ENCODE data around the gene RNF135.
"Not testable (repeated sequence)": the region's sequence is repeated elsewhere in the genome, so short reads cannot be mapped to it uniquely, and the experiment has no call there.

The RNF135 gene

DNA sequence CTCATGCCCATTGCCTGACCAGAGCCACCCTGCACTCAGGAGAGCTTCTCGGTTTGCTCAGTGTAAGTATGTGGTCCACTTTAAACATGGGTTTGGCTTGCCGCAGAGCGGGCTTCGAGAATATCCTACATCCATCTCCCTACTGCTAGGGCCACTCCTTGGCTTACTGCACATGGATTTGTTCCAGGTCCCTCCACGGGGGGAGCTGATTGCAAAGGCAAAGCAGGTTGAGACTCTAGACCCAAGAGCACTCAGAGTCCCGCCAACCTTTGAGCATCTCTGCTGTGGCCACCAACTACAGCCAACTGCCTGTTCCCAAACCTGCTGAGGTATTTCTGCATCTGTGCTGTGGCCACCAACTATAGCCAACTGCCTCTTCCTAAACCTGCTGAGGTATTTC lies 26.4 kb downstream of the RNF135 start:
- Histone ChIP-seq H3K4me3 (ENCODE audit: low read length) (no peak overlapping the region), H3K9me3 (ENCODE audit: low read length) (no peaks in the 10 kb centered on the region), H3K27me3 (ENCODE audit: insufficient read depth, low read length) (no peaks in the 10 kb centered on the region), H3K36me3 (ENCODE audit: insufficient read depth, low read length) (no peaks in the 10 kb centered on the region), H2AFZ (ENCODE audit: low read depth, low read length) (no peak overlapping the region), H3K4me1 (ENCODE audit: insufficient read depth, low read length) (no peaks in the 10 kb centered on the region)

DNA sequence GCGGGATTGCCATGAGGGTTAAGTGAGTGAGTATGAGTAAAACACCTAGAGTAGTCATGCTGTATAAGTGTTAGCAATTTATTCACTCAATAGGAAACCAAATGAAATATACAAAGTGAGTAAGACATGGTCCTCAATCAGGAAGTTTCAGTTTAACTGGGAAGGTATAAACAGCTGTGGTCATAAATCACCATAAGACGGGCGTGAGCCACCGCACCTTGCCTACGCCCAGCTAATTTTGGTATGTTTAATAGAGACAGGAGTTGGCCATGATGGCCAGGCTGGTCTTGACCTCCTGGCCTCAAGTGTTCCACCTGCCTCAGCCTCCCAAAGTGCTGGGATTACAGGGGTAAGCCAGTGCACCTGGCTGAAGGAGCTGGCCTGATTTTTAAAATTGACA lies 27.0 kb downstream of the RNF135 start:
- no peak overlapping the region for H3K4me3 ChIP-seq (ENCODE audit: low read length)
- H2AFZ ChIP-seq (ENCODE audit: low read depth, low read length), result no peak overlapping the region
- no peaks in the 10 kb centered on the region for H3K4me1 ChIP-seq (ENCODE audit: insufficient read depth, low read length)
- H3K36me3 ChIP-seq (ENCODE audit: insufficient read depth, low read length), result no peaks in the 10 kb centered on the region
- no peaks in the 10 kb centered on the region for H3K27me3 ChIP-seq (ENCODE audit: insufficient read depth, low read length)
- no peaks in the 10 kb centered on the region for H3K9me3 ChIP-seq (ENCODE audit: low read length)

DNA sequence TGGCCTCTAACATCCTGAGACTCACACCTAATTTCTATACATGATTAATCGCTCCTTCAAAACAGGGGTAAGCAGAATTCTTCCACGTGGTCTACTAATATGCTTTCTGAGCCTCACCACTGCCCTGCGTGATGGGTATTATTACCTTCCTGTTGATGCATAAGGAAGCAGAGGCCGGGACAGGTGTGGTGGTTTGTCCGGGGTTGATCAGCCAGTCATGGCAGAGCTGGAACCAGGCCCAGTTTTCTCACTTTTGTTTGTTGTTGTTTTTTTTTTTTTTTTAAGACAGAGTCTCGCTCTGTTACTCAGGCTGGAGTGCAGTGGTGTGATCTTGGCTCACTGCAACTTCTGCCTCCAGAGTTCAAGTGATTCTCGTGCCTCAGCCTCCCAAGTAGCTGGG lies 31.2 kb downstream of the RNF135 start:
- Histone ChIP-seq H3K4me1 (ENCODE audit: insufficient read depth, low read length) (no peaks in the 10 kb centered on the region), H3K9me3 (ENCODE audit: low read length) (no peaks in the 10 kb centered on the region), H3K27me3 (ENCODE audit: insufficient read depth, low read length) (no peaks in the 10 kb centered on the region), H3K4me3 (ENCODE audit: low read length) (no peak overlapping the region), H3K36me3 (ENCODE audit: insufficient read depth, low read length) (no peaks in the 10 kb centered on the region), H2AFZ (ENCODE audit: low read depth, low read length) (no peak overlapping the region)

- Histone ChIP-seq H3K36me3 (ENCODE audit: insufficient read depth, low read length) (no peaks in the 10 kb centered on the region), H3K4me1 (ENCODE audit: insufficient read depth, low read length) (no peaks in the 10 kb centered on the region), H3K27me3 (ENCODE audit: insufficient read depth, low read length) (peaks cover 5% of the 10 kb centered on the region), H3K4me3 (ENCODE audit: low read length) (no peak overlapping the region), H2AFZ (ENCODE audit: low read depth, low read length) (no peak overlapping the region), H3K9me3 (ENCODE audit: low read length) (peaks cover 2% of the 10 kb centered on the region)
Observed at GRCh38 chr17:31003225-31003866, 32.5 kb downstream of the RNF135 start.

- H3K4me1 ChIP-seq (ENCODE audit: insufficient read depth, low read length), result no peaks in the 10 kb centered on the region
- H2AFZ ChIP-seq (ENCODE audit: low read depth, low read length), result no peak overlapping the region
- H3K9me3 ChIP-seq (ENCODE audit: low read length), result peaks cover 10% of the 10 kb centered on the region
- no peaks in the 10 kb centered on the region for H3K36me3 ChIP-seq (ENCODE audit: insufficient read depth, low read length)
- no peak overlapping the region for H3K4me3 ChIP-seq (ENCODE audit: low read length)
- H3K27me3 ChIP-seq (ENCODE audit: insufficient read depth, low read length), result peaks cover 9% of the 10 kb centered on the region
Observed at GRCh38 chr17:31004160-31004559, 33.3 kb downstream of the RNF135 start.

GRCh38 chr17:31007695-31008373 lies 37.0 kb downstream of the RNF135 start:
- no peaks in the 10 kb centered on the region for H3K4me1 ChIP-seq (ENCODE audit: insufficient read depth, low read length)
- no peak overlapping the region for H2AFZ ChIP-seq (ENCODE audit: low read depth, low read length)
- H3K36me3 ChIP-seq (ENCODE audit: insufficient read depth, low read length), result no peaks in the 10 kb centered on the region
- H3K4me3 ChIP-seq (ENCODE audit: low read length), result no peak overlapping the region
- H3K9me3 ChIP-seq (ENCODE audit: low read length), result peaks cover 11% of the 10 kb centered on the region
- H3K27me3 ChIP-seq (ENCODE audit: insufficient read depth, low read length), result peaks cover 11% of the 10 kb centered on the region

- no peaks in the 10 kb centered on the region for H3K4me1 ChIP-seq (ENCODE audit: insufficient read depth, low read length)
- peaks cover 11% of the 10 kb centered on the region for H3K27me3 ChIP-seq (ENCODE audit: insufficient read depth, low read length)
- no peak overlapping the region for H2AFZ ChIP-seq (ENCODE audit: low read depth, low read length)
- no peaks in the 10 kb centered on the region for H3K36me3 ChIP-seq (ENCODE audit: insufficient read depth, low read length)
- no peak overlapping the region for H3K4me3 ChIP-seq (ENCODE audit: low read length)
- peaks cover 11% of the 10 kb centered on the region for H3K9me3 ChIP-seq (ENCODE audit: low read length)
Observed at GRCh38 chr17:31008374-31009041, 37.7 kb downstream of the RNF135 start.

- not testable (repeated sequence) for H2AFZ ChIP-seq (ENCODE audit: low read depth, low read length); H3K4me1 ChIP-seq (ENCODE audit: insufficient read depth, low read length); H3K4me3 ChIP-seq (ENCODE audit: low read length); H3K36me3 ChIP-seq (ENCODE audit: insufficient read depth, low read length)
- H3K9me3 ChIP-seq (ENCODE audit: low read length), result peaks cover 11% of the 10 kb centered on the region
- H3K27me3 ChIP-seq (ENCODE audit: insufficient read depth, low read length), result peaks cover 11% of the 10 kb centered on the region
Observed at GRCh38 chr17:31009042-31009702, 38.3 kb downstream of the RNF135 start.

- H3K4me3 ChIP-seq (ENCODE audit: low read length); H2AFZ ChIP-seq (ENCODE audit: low read depth, low read length): not testable (repeated sequence)
- H3K27me3 ChIP-seq (ENCODE audit: insufficient read depth, low read length), result peaks cover 11% of the 10 kb centered on the region
Observed at GRCh38 chr17:31010014-31010413, 39.2 kb downstream of the RNF135 start.

DNA sequence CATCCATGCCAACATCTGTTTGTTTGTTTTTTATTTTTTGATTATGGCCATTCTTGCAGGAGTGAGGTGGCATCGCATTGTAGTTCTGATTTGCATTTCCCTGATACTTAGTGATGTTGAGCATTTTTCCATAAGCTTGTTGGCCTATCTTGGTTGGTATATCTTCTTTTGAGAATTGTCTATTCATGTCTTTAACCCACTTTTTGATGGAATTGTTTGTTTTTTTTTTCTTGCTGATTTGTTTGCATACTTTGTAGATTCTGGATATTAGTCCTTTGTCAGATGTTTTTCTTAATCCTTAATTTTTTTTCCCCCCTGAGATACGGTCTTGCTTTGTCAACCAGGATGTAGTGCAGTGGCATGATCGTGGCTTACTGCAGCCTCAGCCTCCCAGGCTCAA lies 43.0 kb downstream of the RNF135 start:
- no peaks in the 10 kb centered on the region for H3K4me1 ChIP-seq (ENCODE audit: insufficient read depth, low read length)
- no peak overlapping the region for H3K4me3 ChIP-seq (ENCODE audit: low read length)
- H3K27me3 ChIP-seq (ENCODE audit: insufficient read depth, low read length), result peaks cover 5% of the 10 kb centered on the region
- no peaks in the 10 kb centered on the region for H3K36me3 ChIP-seq (ENCODE audit: insufficient read depth, low read length)
- no peak overlapping the region for H2AFZ ChIP-seq (ENCODE audit: low read depth, low read length)
- H3K9me3 ChIP-seq (ENCODE audit: low read length), result peaks cover 3% of the 10 kb centered on the region

More at GRCh38 chr17:31010014-31010413, 39.2 kb downstream of the RNF135 start:
- H3K9me3 ChIP-seq (ENCODE audit: low read length), result peaks cover 11% of the 10 kb centered on the region
- H3K36me3 ChIP-seq (ENCODE audit: insufficient read depth, low read length); H3K4me1 ChIP-seq (ENCODE audit: insufficient read depth, low read length): not testable (repeated sequence)

GRCh38 chr17:31015639-31016038 lies 44.8 kb downstream of the RNF135 start:
- no peaks in the 10 kb centered on the region for H3K27me3 ChIP-seq (ENCODE audit: insufficient read depth, low read length)
- H2AFZ ChIP-seq (ENCODE audit: low read depth, low read length), result no peak overlapping the region
- H3K4me3 ChIP-seq (ENCODE audit: low read length), result no peak overlapping the region
- H3K9me3 ChIP-seq (ENCODE audit: low read length), result no peaks in the 10 kb centered on the region
- no peaks in the 10 kb centered on the region for H3K4me1 ChIP-seq (ENCODE audit: insufficient read depth, low read length)
- no peaks in the 10 kb centered on the region for H3K36me3 ChIP-seq (ENCODE audit: insufficient read depth, low read length)

GRCh38 chr17:31019004-31019403 lies 48.2 kb downstream of the RNF135 start:
- Histone ChIP-seq H3K9me3 (ENCODE audit: low read length) (no peaks in the 10 kb centered on the region), H3K36me3 (ENCODE audit: insufficient read depth, low read length) (no peaks in the 10 kb centered on the region), H3K4me3 (ENCODE audit: low read length) (no peak overlapping the region), H2AFZ (ENCODE audit: low read depth, low read length) (no peak overlapping the region), H3K27me3 (ENCODE audit: insufficient read depth, low read length) (no peaks in the 10 kb centered on the region), H3K4me1 (ENCODE audit: insufficient read depth, low read length) (no peaks in the 10 kb centered on the region)

DNA sequence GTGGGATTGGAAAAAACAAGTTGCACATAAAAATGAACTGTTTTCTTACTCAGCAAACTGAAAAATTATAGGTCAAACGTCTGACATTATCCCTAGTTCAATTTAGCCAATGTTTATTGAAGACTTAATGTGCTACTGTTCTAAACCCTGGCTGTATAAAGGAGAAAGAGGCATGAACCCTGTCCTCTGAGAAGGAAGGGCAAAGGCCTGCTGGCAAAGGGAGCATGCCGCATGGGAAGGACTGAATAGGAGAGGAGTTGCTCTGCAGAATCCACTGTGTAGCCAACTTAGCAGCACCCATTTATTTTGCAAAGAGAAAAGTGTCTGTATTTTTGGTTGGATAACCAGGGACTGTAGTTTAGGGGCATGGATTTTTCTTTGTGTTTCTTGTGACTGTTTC lies 52.3 kb downstream of the RNF135 start:
- not testable (repeated sequence) for H3K27me3 ChIP-seq (ENCODE audit: insufficient read depth, low read length); H3K4me3 ChIP-seq (ENCODE audit: low read length); H3K4me1 ChIP-seq (ENCODE audit: insufficient read depth, low read length)

More for the DNA sequence above, 52.3 kb downstream of the RNF135 start:
- not testable (repeated sequence) for H3K9me3 ChIP-seq (ENCODE audit: low read length); H3K36me3 ChIP-seq (ENCODE audit: insufficient read depth, low read length); H2AFZ ChIP-seq (ENCODE audit: low read depth, low read length)

Measured in neuron (in vitro differentiated cells).